Measurements from ENCODE around the gene FAM83E.

- TF ChIP-seq POLR2A (IDR thresholded peaks at IDR 0.05) (no peak), CTCF (IDR thresholded peaks at IDR 0.05) (no peak)
These were observed 46.5 kb downstream of the FAM83E start for GRCh38 chr19:48568345-48568886.

Measured in right lobe of liver (tissue), 4 donors.